ENCODE results near the gene DAB1.

The DAB1 gene

DNA sequence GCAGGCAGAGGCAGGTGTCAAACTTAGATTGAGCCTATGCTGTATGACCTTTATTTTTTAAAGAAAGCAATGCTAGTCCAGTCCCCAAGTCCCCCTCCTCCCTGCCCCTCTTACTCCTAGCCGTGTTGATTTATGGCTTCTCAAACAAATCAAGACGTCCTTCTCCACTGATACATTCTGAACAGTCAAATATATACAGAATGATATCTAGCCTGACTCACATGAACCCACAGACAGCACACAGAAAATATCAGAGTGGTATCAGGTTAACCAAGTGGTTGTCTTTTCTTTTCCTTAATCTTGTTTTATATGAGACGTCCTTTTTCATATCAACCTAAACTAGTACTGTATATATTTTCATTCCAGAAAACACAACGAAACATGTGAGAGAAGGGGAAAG, 13.4 kb downstream of the DAB1 start:
- CTCF ChIA-PET = no interaction called here
- Histone ChIP-seq H3K36me3 (ENCODE audit: control insufficient read depth in 2 of 2, insufficient read depth in 1 of 2, low read length in 2 of 2) (no peaks in the 10 kb centered on the region), H3K27ac (ENCODE audit: extremely low read depth, low read depth, low read length) (no peak overlapping the region), H3K4me3 (ENCODE audit: low read depth, low read length) (no peak overlapping the region), H3K4me1 (ENCODE audit: control insufficient read depth, insufficient read depth, low read length) (peaks cover 13% of the 10 kb centered on the region), H3K9me3 (ENCODE audit: control insufficient read depth, insufficient read depth, low read depth, low read length) (no peaks in the 10 kb centered on the region)
- POLR2A ChIA-PET = no interaction called here
- TF ChIP-seq ZNF146 (tag by site-specific recombination; IDR thresholded peaks at IDR 0.05) = no peak

DNA sequence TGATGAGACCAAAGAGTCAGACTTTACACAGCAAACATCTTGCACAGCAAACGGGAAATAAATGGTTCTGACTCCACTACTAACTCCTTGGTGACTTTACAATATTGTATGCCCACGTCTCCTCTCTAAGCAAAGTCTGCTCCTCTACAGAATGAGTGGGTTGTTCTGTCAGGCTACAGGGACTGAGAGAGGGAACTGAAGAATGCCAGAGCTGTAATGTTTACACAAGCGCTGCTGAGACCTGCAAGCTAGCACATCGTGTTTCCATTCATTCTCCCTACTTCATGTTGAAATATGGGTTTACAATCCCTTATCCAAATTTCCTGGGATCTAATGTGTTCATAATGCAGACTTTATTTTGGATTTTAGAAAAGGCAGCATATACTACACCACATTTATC, 15.9 kb downstream of the DAB1 start:
- Histone ChIP-seq H3K36me3 (ENCODE audit: control insufficient read depth in 2 of 2, insufficient read depth in 1 of 2, low read length in 2 of 2) (no peaks in the 10 kb centered on the region), H3K9me3 (ENCODE audit: control insufficient read depth, insufficient read depth, low read depth, low read length) (no peaks in the 10 kb centered on the region), H3K27ac (ENCODE audit: extremely low read depth, low read depth, low read length) (no peak overlapping the region), H3K4me3 (ENCODE audit: low read depth, low read length) (no peak overlapping the region), H3K4me1 (ENCODE audit: control insufficient read depth, insufficient read depth, low read length) (peaks cover 13% of the 10 kb centered on the region)
- TF ChIP-seq ZBTB1 (tag by site-specific recombination; IDR thresholded peaks at IDR 0.05) = no peak
- TF ChIP-seq ZNF549 (tag by site-specific recombination; IDR thresholded peaks at IDR 0.05) = no peak
- TF ChIP-seq ZNF211 (tag by site-specific recombination; IDR thresholded peaks at IDR 0.05; ENCODE audit: low read depth) = no peak
- TF ChIP-seq ZNF670 (tag by site-specific recombination; IDR thresholded peaks at IDR 0.05; ENCODE audit: low read depth) = no peak
- TF ChIP-seq, protein P1, sequence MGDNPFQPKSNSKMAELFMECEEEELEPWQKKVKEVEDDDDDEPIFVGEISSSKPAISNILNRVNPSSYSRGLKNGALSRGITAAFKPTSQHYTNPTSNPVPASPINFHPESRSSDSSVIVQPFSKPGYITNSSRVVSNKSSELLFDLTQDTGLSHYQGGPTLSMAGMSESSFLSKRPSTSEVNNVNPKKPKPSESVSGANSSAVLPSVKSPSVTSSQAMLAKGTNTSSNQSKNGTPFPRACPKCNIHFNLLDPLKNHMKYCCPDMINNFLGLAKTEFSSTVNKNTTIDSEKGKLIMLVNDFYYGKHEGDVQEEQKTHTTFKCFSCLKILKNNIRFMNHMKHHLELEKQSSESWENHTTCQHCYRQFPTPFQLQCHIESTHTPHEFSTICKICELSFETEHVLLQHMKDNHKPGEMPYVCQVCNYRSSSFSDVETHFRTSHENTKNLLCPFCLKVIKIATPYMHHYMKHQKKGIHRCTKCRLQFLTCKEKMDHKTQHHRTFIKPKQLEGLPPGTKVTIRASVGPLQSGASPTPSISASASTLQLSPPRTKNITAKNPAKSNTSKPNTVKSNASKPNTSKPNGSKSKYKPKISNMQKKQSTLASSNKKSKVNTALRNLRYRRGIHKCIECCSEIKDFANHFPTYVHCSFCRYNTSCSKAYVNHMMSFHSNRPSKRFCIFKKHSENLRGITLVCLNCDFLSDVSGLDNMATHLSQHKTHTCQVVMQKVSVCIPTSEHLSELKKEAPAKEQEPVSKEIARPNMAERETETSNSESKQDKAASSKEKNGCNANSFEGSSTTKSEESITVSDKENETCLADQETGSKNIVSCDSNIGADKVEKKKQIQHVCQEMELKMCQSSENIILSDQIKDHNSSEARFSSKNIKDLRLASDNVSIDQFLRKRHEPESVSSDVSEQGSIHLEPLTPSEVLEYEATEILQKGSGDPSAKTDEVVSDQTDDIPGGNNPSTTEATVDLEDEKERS (tag by site-specific recombination; IDR thresholded peaks at IDR 0.05) = no peak
- no peak for TF ChIP-seq ZNF785 (tag by site-specific recombination; IDR thresholded peaks at IDR 0.05)
- TF ChIP-seq HOXA7 (CRISPR knock-in tag; IDR thresholded peaks at IDR 0.05; ENCODE audit: borderline replicate concordance) = no peak
- no peak for TF ChIP-seq ZNF596 (tag by site-specific recombination; IDR thresholded peaks at IDR 0.05)
- TF ChIP-seq PRDM1 (tag by site-specific recombination; IDR thresholded peaks at IDR 0.05) = no peak
- TF ChIP-seq ZNF302 (tag by site-specific recombination; IDR thresholded peaks at IDR 0.05; ENCODE audit: low read depth) = no peak
- no peak for TF ChIP-seq ZBTB21 (tag by site-specific recombination; IDR thresholded peaks at IDR 0.05)
- no peak for TF ChIP-seq ZSCAN16 (tag by site-specific recombination; IDR thresholded peaks at IDR 0.05)
- TF ChIP-seq ZSCAN23 (tag by site-specific recombination; IDR thresholded peaks at IDR 0.05) = no peak
- no peak for TF ChIP-seq ZNF768 (tag by site-specific recombination; IDR thresholded peaks at IDR 0.05)
- ChIA-PET CTCF (no interaction called here), POLR2A (no interaction called here)

DNA sequence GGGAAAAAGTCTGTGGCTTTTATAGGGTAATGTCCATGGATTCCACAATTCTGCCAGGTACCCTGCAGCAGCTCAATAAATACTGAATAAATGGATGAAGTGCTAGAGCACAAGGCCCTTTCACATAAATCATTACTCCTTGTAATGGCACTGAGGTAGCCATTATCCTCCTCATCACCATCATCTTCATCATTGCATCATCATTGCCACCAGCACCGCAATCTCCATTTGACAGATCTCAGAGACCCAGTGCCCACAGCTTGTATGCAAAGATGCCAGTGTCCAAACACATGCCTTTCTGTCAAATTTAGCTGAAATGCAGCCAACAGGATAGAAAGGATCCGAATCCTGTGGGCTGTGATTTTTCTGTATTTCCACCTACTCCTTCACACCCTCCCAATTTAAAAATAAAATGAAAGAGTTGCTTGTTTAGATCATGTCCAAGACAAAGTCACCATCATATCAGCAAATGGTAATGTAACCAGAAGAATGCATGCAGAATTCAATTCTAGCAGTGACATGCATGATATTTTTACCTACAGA, 17.4 kb downstream of the DAB1 start:
- TF ChIP-seq ZNF2 (tag by site-specific recombination; IDR thresholded peaks at IDR 0.05) = no peak
- TF ChIP-seq, protein P2, sequence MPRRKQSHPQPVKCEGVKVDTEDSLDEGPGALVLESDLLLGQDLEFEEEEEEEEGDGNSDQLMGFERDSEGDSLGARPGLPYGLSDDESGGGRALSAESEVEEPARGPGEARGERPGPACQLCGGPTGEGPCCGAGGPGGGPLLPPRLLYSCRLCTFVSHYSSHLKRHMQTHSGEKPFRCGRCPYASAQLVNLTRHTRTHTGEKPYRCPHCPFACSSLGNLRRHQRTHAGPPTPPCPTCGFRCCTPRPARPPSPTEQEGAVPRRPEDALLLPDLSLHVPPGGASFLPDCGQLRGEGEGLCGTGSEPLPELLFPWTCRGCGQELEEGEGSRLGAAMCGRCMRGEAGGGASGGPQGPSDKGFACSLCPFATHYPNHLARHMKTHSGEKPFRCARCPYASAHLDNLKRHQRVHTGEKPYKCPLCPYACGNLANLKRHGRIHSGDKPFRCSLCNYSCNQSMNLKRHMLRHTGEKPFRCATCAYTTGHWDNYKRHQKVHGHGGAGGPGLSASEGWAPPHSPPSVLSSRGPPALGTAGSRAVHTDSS (tag by site-specific recombination; IDR thresholded peaks at IDR 0.05) = peak; percentile 75
- H3K4me1 ChIP-seq (ENCODE audit: control insufficient read depth, insufficient read depth, low read length) = peaks cover 10% of the 10 kb centered on the region
- POLR2A ChIA-PET = no interaction called here
- no peaks in the 10 kb centered on the region for H3K36me3 ChIP-seq (ENCODE audit: control insufficient read depth in 2 of 2, insufficient read depth in 1 of 2, low read length in 2 of 2)
- H3K27ac ChIP-seq (ENCODE audit: extremely low read depth, low read depth, low read length) = no peak overlapping the region
- H3K4me3 ChIP-seq (ENCODE audit: low read depth, low read length) = no peak overlapping the region
- H3K9me3 ChIP-seq (ENCODE audit: control insufficient read depth, insufficient read depth, low read depth, low read length) = no peaks in the 10 kb centered on the region
- CTCF ChIA-PET = interaction anchor here (0.8 kb wide), 1 partner anchor 663 kb away, joined by 4 read pairs; no protein-coding TSS in a partner anchor
